ENCODE data around the gene SPATA21. TPM values are rescaled to one million over a fixed set of nuclear protein-coding genes. Genes with fewer than 3 reads are reported as not detected.

The SPATA21 gene
- total and polyA plus RNA-seq, 2 donors (not counting 3 experiments of a cell fraction or from before 2014, with no cell fraction given), result not detected

DNA sequence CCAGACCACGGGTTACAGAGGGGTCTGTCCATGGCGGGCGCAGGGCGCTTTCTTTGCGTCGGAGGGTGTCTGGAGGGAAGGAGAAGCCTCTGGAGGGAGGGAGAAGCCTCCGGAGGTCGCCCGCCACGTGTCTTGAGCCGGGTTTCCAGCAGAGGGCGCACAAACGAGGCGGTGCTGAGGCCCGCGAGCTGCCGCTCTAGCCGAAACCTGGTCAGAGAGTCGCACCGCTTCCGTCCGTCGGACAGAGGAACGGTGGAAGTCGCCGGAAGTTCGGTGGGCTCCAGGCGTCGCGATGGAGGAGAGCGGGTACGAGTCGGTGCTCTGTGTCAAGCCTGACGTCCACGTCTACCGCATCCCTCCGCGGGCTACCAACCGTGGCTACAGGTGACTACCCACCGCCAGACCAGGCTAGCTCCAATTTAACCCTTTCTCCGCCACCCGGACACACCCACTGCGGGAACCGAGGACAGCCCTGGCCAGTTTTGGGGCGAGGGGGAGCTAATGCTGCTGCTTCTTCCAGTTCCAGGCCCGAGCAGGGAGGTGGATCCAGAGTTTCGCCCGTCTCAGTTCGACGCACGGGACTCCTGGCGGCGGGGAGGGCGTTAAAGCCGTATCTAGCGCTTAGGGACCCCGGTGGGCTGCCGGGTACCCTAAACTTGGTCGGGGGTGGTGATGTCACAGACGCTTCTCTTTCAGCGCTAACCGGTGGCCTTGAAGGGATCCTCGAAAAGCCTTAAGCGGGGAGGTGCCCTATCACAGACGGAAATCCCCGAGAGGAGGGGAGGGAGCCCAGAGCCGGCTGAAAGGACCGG is 3.5 kb upstream of the SPATA21 start, which contains the start of gene NECAP2:
TSS of gene NECAP2 (plus strand) at position 255 of the 812 bp plus-strand sequence. CDS start at position 293, 38 bp downstream.
- Histone ChIP-seq H3K4me1 (ENCODE audit: control insufficient read depth, extremely low read depth, insufficient read depth, low read length) (peaks cover 12% of the 10 kb centered on the region), H3K4me2 (ENCODE audit: insufficient read depth, low read length) (peak within 1 kb of the TSS; percentile 83), H3K27ac (ENCODE audit: insufficient read depth, low read depth, low read length) (peak within 1 kb of the TSS; percentile 29), H3K27me3 (ENCODE audit: control insufficient read depth in 2 of 2, insufficient read depth in 2 of 2, low read length in 2 of 2) (no peaks in the 10 kb centered on the region), H3K9me3 (replicated peaks; ENCODE audit: control insufficient read depth, insufficient read depth, low read length) (no peaks in the 10 kb centered on the region), H3K4me3 (replicated peaks in 1 of 3; ENCODE audit: insufficient read depth in 1 of 3, low read depth in 1 of 3, low read length in 3 of 3) (peak within 1 kb of the TSS; percentile 59 to 95 (median 92)), H3K9ac (replicated peaks; ENCODE audit: extremely low read depth, insufficient read depth, low read length) (peak within 1 kb of the TSS; percentile 76), H3K36me3 (ENCODE audit: control insufficient read depth in 2 of 2, extremely low read depth in 1 of 2, insufficient read depth in 2 of 2, low read length in 2 of 2) (peaks cover 11 to 23% of the 10 kb centered on the region in 2 experiments), H3K79me2 (ENCODE audit: control insufficient read depth, insufficient read depth, low read length) (peaks cover 36% of the 10 kb centered on the region), H2AFZ (ENCODE audit: low read depth, low read length) (peak within 1 kb of the TSS; percentile 83), H4K20me1 (replicated peaks; ENCODE audit: control insufficient read depth, extremely low read depth, insufficient read depth, low read length) (no peaks in the 10 kb centered on the region), H3K9me1 (replicated peaks; ENCODE audit: control insufficient read depth, extremely low read depth, insufficient read depth, low read length) (no peaks in the 10 kb centered on the region)
- dilution Hi-C loops (cut with MboI; ENCODE audit: extremely low pct_ligation_motif_present, low sequenced_read_pairs), result no loop called here
- DNase-seq (ENCODE audit: low read depth, low spot score), result peak; percentile 93
- intact Hi-C loops (cut with micrococcal nuclease), result loop anchor here (1.0 to 10.0 kb wide), 6 partner anchors 59 to 236 kb away; partner anchors contain the start of genes FBXO42, NBPF1 and SZRD1
- TF ChIP-seq, protein P1, sequence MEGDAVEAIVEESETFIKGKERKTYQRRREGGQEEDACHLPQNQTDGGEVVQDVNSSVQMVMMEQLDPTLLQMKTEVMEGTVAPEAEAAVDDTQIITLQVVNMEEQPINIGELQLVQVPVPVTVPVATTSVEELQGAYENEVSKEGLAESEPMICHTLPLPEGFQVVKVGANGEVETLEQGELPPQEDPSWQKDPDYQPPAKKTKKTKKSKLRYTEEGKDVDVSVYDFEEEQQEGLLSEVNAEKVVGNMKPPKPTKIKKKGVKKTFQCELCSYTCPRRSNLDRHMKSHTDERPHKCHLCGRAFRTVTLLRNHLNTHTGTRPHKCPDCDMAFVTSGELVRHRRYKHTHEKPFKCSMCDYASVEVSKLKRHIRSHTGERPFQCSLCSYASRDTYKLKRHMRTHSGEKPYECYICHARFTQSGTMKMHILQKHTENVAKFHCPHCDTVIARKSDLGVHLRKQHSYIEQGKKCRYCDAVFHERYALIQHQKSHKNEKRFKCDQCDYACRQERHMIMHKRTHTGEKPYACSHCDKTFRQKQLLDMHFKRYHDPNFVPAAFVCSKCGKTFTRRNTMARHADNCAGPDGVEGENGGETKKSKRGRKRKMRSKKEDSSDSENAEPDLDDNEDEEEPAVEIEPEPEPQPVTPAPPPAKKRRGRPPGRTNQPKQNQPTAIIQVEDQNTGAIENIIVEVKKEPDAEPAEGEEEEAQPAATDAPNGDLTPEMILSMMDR (IDR thresholded peaks at IDR 0.05; ENCODE audit: extremely low read depth in 1 of 2, insufficient read depth in 1 of 2, low read depth in 1 of 2, low read length in 2 of 2), result peak; percentile 95 to 97
- no peak for TF ChIP-seq FOS (IDR thresholded peaks at IDR 0.05; ENCODE audit: borderline replicate concordance, insufficient read depth, low read length)
- TF ChIP-seq POLR2AphosphoS5 (IDR thresholded peaks at IDR 0.05; ENCODE audit: insufficient read depth, low read depth, low read length), result peak; percentile 96
- peak; percentile 96 for TF ChIP-seq POLR2A (IDR thresholded peaks at IDR 0.05; ENCODE audit: low read depth, low read length)
- TF ChIP-seq, protein P2, sequence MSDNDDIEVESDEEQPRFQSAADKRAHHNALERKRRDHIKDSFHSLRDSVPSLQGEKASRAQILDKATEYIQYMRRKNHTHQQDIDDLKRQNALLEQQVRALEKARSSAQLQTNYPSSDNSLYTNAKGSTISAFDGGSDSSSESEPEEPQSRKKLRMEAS (IDR thresholded peaks at IDR 0.05; ENCODE audit: insufficient read depth, insufficient read length), result peak; percentile 95
- TF ChIP-seq JUN (IDR thresholded peaks at IDR 0.05; ENCODE audit: borderline replicate concordance, insufficient read depth, insufficient read length, low read depth), result no peak
- TF ChIP-seq MYC (IDR thresholded peaks at IDR 0.05; ENCODE audit: low read depth, low read length), result peak; percentile 35
- TF ChIP-seq EZH2 (IDR thresholded peaks at IDR 0.05; ENCODE audit: borderline replicate concordance, low read depth, low read length, severe bottlenecking), result no peak
- CTCF ChIA-PET, result interaction anchor here (0.7 to 2.9 kb wide), 18 partner anchors 9 to 511 kb away, joined by 3 to 24 read pairs (median 4); partner anchors contain the start of genes FBXO42 and SZRD1
- POLR2A ChIA-PET, result interaction anchor here (0.6 kb wide), 2 partner anchors 73 to 293 kb away, joined by 3 to 4 read pairs; no protein-coding TSS in a partner anchor
- BruUV-seq (replicated peaks), result TSS peak; percentile 64
- FAIRE-seq, result peak; percentile 88
